ENCODE measurements around the gene HDDC3. TPM values are rescaled to one million over a fixed set of nuclear protein-coding genes. Genes with fewer than 3 reads are reported as not detected.
A peak's percentile ranks its signal among the peaks of the same experiment; 100 is the strongest.

The HDDC3 gene
- polyA plus RNA-seq, 3 donors: 11.6 to 19.7 (median 14.8) TPM

DNA sequence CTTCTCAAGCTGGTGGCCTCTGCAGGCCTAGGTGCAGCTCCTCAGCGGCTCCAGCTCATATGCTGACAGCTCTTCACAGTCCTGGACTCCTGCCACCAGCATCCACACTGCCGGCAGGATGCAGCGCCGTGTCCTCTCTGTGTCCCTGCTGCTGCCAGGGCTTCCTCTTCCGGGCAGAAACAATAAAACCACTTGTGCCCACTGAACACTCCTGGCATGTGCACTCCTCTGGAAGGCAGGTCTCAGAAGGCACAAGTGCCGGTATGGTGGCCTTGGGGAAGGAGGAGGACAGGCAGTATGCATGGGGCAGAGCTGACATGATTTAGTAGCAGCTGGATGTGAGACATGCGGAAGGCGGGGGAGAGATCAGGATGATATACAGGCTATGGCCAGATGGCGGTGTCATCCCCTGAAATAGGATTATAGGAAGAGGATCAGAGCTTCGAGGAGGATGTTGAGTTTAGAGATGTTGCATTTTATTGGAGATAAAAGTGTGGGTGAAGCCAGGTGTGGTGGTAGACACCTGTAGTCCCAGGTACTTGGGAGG, 36.7 kb downstream of the HDDC3 start:
- TF ChIP-seq, protein P1, sequence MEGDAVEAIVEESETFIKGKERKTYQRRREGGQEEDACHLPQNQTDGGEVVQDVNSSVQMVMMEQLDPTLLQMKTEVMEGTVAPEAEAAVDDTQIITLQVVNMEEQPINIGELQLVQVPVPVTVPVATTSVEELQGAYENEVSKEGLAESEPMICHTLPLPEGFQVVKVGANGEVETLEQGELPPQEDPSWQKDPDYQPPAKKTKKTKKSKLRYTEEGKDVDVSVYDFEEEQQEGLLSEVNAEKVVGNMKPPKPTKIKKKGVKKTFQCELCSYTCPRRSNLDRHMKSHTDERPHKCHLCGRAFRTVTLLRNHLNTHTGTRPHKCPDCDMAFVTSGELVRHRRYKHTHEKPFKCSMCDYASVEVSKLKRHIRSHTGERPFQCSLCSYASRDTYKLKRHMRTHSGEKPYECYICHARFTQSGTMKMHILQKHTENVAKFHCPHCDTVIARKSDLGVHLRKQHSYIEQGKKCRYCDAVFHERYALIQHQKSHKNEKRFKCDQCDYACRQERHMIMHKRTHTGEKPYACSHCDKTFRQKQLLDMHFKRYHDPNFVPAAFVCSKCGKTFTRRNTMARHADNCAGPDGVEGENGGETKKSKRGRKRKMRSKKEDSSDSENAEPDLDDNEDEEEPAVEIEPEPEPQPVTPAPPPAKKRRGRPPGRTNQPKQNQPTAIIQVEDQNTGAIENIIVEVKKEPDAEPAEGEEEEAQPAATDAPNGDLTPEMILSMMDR (IDR thresholded peaks at IDR 0.05): peak; percentile 8
- H3K9me3 ChIP-seq (replicated peaks in 1 of 2; ENCODE audit: control insufficient read depth in 1 of 2, insufficient read depth in 1 of 2, low read length in 2 of 2): no peaks in the 10 kb centered on the region
- intact Hi-C loops (cut with micrococcal nuclease): loop anchor here in 1 of 2 donors (5.0 kb wide), 1 partner anchor 37 kb away; the partner anchor contains the start of gene HDDC3
- no peaks in the 10 kb centered on the region for H3K9me3 Mint-ChIP-seq
- peaks cover 54 to 55% of the 10 kb centered on the region in 2 donors for H3K36me3 ChIP-seq (replicated peaks in 1 of 2; ENCODE audit: control insufficient read depth in 1 of 2, insufficient read depth in 2 of 2, low read length in 2 of 2)
- no peak overlapping the region for H3K9ac ChIP-seq (ENCODE audit: insufficient read depth, low read length, poor library complexity, severe bottlenecking)
- WGBS (ENCODE audit: insufficient coverage): 77% methylated on average over 10 of the region's 10 CpGs
- H3K4me2 ChIP-seq (replicated peaks; ENCODE audit: extremely low read depth, low read length, poor library complexity, severe bottlenecking): no peak overlapping the region
- H3K36me3 Mint-ChIP-seq: peaks cover 42 to 60% of the 10 kb centered on the region in 2 donors
- peaks cover 31% of the 10 kb centered on the region for H3K4me1 Mint-ChIP-seq
- H3K27ac ChIP-seq (ENCODE audit: low read depth in 1 of 2, low read length in 2 of 2): peak overlapping the region; percentile 68 to 80
- no peaks in the 10 kb centered on the region for H3K27me3 ChIP-seq (ENCODE audit: control insufficient read depth in 2 of 2, insufficient read depth in 2 of 2, low read length in 2 of 2)
- no peak overlapping the region for H3K4me3 Mint-ChIP-seq
- H4K20me1 ChIP-seq (ENCODE audit: insufficient read depth, low read length): peaks cover 72% of the 10 kb centered on the region
- peak overlapping the region; percentile 33 to 89 (median 61) for H3K27ac Mint-ChIP-seq
- no peak for DNase-seq
- peaks cover 31% of the 10 kb centered on the region for H3K79me2 ChIP-seq (ENCODE audit: insufficient read depth, low read length)
- H3K27me3 Mint-ChIP-seq (ENCODE audit: low read depth in 3 of 3): peaks cover 0 to 3% (median 2%) of the 10 kb centered on the region in 3 donors
- H2AFZ ChIP-seq (ENCODE audit: insufficient read depth, low read depth, low read length, poor library complexity, severe bottlenecking): no peak overlapping the region
- H3K4me1 ChIP-seq (ENCODE audit: control insufficient read depth in 1 of 2, insufficient read depth in 2 of 2, low read length in 2 of 2): peaks cover 35 to 42% of the 10 kb centered on the region in 2 donors
- H3K4me3 ChIP-seq (replicated peaks in 1 of 3; ENCODE audit: low read depth in 2 of 3, low read length in 3 of 3): no peak overlapping the region

DNA sequence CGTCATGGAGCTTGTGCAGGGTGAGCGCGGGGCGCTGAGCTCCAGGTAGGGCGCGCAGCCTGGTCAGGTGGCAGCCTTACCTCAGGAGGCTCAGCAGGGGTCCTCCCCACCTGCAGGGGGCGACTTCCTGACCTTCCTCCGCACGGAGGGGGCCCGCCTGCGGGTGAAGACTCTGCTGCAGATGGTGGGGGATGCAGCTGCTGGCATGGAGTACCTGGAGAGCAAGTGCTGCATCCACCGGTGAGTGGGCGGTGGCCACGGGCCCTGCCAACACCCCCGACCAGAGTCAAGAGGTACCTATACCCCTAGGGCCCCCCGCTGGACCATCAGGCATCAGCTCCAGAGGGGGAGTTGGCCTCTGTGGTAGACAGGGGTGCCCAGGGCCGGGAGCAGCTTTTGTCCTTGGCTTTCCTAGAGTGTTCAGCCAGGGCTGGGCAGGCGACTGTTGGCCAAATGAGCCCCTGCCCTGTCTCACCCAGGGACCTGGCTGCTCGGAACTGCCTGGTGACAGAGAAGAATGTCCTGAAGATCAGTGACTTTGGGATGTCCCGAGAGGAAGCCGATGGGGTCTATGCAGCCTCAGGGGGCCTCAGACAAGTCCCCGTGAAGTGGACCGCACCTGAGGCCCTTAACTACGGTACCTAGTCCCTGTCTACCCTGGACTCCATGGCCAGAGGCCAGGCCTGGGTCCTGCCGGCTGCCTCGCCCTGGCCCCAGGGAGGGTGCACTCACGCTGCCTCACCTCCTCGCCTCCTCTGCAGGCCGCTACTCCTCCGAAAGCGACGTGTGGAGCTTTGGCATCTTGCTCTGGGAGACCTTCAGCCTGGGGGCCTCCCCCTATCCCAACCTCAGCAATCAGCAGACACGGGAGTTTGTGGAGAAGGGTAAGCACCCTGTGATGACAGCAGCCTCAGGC, 38.9 kb downstream of the HDDC3 start:
- Histone ChIP-seq H3K4me2 (replicated peaks; ENCODE audit: extremely low read depth, low read length, poor library complexity, severe bottlenecking) (no peak overlapping the region), H3K4me1 (ENCODE audit: control insufficient read depth in 1 of 2, insufficient read depth in 2 of 2, low read length in 2 of 2) (peaks cover 35 to 42% of the 10 kb centered on the region in 2 donors), H4K20me1 (ENCODE audit: insufficient read depth, low read length) (peaks cover 94% of the 10 kb centered on the region), H3K36me3 (replicated peaks in 1 of 2; ENCODE audit: control insufficient read depth in 1 of 2, insufficient read depth in 2 of 2, low read length in 2 of 2) (peaks cover 75 to 77% of the 10 kb centered on the region in 2 donors), H3K9ac (ENCODE audit: insufficient read depth, low read length, poor library complexity, severe bottlenecking) (no peak overlapping the region), H3K27me3 (ENCODE audit: control insufficient read depth in 2 of 2, insufficient read depth in 2 of 2, low read length in 2 of 2) (no peaks in the 10 kb centered on the region), H2AFZ (ENCODE audit: insufficient read depth, low read depth, low read length, poor library complexity, severe bottlenecking) (no peak overlapping the region), H3K27ac (ENCODE audit: low read depth in 1 of 2, low read length in 2 of 2) (peak overlapping the region in 1 of 2 donors; percentile 20), H3K4me3 (replicated peaks in 1 of 3; ENCODE audit: low read depth in 2 of 3, low read length in 3 of 3) (no peak overlapping the region), H3K79me2 (ENCODE audit: insufficient read depth, low read length) (peaks cover 52% of the 10 kb centered on the region), H3K9me3 (replicated peaks in 1 of 2; ENCODE audit: control insufficient read depth in 1 of 2, insufficient read depth in 1 of 2, low read length in 2 of 2) (no peaks in the 10 kb centered on the region)
- Mint-ChIP-seq H3K36me3 (peaks cover 56 to 80% of the 10 kb centered on the region in 2 donors), H3K9me3 (no peaks in the 10 kb centered on the region), H3K27ac (peak overlapping the region in 5 of 7 donors; percentile 35 to 73 (median 54)), H3K4me1 (peaks cover 32% of the 10 kb centered on the region), H3K27me3 (ENCODE audit: low read depth in 3 of 3) (peaks cover 0 to 2% (median 0%) of the 10 kb centered on the region in 3 donors), H3K4me3 (no peak overlapping the region)
- TF ChIP-seq, protein P1 (IDR thresholded peaks at IDR 0.05): no peak
- intact Hi-C loops (cut with micrococcal nuclease): no loop called here
- 96% methylated on average over 26 of the region's 33 CpGs for WGBS (ENCODE audit: insufficient coverage)
- no peak for DNase-seq
